ENCODE results near the gene BMP7.

The BMP7 gene

DNA sequence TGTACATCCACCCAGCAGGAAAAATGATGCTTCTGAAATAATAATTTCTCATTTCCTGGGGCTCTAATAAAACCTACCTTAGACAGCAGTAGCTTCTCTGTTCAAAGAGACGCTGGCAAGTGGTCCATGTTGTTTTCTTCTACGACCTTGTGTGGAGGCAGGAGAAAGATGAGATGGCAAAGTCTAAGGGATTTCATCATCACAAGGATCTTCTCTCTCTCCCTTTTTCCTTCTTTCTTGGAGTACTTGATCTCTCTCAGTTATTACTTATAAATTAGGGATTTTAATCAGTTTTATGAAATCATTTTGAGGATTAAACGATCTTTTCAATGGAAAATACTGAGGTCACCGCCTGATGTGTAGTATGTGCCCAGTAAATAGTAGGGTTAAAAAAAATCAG lies 147.5 kb downstream of the BMP7 start:
- Histone ChIP-seq H3K27ac (no peak overlapping the region), H3K27me3 (ENCODE audit: insufficient read depth, low read depth, severe bottlenecking) (peaks cover 9% of the 10 kb centered on the region), H3K4me3 (ENCODE audit: low read depth, low read length) (no peak overlapping the region), H3K9me3 (ENCODE audit: severe bottlenecking) (no peaks in the 10 kb centered on the region), H3K36me3 (no peaks in the 10 kb centered on the region)
- no peak for DNase-seq
- no peak for TF ChIP-seq CTCF (IDR thresholded peaks at IDR 0.05; ENCODE audit: low read depth, low read length)

All from WERI-Rb-1 (cell line).